CD4-positive, alpha-beta T cell treated with Interleukin-6 at 100 ng/mL for 8 hours (primary cell): ENCODE results near the gene KCNK7.

Source experiments
- DNase-seq: peaks from one replicate; pipeline ENCODE4 v3.0.0-alpha.2; 2020; ENCODE audit warnings: mixed read lengths, low spot score

Gene KCNK7

DNA sequence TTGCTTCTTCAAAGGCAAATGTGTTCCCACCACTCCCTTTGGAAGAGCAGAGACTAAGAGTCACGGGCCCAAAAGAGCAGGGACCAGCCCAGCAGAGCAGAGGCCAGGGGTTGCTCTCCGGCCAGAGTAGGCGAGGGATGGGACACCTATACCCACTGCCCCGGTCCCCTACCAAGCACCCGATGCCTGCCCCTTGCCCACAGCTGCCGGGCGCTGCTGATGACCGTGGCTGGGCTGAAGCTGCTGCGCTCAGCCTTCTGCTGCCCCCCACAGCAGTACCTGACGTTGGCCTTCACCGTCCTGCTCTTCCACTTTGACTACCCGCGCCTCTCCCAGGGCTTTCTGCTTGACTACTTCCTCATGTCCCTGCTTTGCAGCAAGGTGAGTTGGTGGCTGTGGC lies 31.6 kb upstream of the KCNK7 start:
- DNase-seq, result no peak

DNA sequence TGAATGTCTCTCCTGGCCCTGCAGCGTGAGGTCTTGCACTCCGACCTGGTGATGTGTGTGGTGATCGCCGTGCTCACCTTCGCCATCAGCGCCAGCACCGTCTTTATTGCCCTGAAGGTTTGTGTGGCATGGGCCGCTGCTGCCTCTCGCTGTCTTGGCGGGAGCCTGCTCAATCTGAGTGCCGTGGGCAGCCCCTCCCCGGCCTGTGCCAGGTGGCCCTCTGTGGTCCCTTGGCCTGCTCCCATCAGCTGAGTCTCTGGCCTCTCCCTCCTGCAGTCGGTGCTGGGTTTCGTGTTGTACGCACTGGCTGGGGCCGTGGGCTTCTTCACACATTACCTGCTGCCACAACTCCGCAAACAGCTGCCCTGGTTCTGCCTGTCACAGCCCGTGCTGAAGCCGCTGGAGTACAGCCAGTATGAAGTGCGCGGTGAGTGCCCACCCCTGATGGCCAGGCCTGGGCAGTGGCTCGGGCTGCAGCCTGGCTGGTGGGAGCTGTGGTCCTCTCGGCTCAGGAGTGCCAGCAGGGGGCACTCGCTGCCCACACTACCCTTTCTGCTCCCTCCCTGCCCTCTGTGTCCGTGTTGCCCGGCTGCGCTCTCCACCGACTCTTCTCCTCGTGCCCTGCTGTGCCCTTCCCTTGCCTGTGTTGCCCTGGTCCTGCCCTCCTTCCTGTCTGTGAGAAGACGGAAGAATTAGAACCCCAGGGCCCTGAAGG lies 30.2 kb upstream of the KCNK7 start:
- peak; percentile 54 for DNase-seq

DNA sequence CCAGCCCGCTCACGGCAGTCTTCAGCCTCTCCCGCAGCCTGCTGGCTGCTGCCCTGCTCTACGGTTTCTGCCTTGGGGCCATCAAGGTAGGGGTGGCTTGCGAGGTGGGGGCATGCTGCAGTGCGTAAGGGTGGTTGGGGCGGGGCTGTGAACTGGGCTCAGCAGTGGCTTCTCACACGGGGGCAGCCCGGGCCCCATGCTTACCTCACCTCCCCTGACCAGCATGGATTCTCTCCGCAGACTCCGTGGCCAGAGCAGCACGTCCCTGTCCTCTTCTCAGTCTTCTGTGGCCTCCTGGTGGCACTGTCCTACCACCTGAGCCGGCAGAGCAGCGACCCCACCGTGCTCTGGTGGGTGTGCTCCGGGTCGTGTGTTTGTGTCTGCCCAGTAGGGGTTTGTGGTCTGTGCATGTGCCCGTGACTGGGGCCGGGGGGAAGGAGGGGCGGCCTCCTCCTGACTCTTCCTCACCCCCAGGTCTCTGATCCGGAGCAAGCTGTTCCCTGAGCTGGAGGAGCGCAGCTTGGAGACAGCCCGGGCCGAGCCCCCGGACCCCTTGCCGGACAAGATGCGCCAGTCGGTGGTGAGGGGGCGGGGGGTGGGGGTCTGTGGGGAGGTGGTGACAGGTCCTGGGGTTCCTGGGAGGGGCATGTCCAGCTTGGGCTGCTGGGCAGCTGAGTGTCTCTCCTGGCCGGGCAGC lies 29.5 kb upstream of the KCNK7 start:
- no peak for DNase-seq

DNA sequence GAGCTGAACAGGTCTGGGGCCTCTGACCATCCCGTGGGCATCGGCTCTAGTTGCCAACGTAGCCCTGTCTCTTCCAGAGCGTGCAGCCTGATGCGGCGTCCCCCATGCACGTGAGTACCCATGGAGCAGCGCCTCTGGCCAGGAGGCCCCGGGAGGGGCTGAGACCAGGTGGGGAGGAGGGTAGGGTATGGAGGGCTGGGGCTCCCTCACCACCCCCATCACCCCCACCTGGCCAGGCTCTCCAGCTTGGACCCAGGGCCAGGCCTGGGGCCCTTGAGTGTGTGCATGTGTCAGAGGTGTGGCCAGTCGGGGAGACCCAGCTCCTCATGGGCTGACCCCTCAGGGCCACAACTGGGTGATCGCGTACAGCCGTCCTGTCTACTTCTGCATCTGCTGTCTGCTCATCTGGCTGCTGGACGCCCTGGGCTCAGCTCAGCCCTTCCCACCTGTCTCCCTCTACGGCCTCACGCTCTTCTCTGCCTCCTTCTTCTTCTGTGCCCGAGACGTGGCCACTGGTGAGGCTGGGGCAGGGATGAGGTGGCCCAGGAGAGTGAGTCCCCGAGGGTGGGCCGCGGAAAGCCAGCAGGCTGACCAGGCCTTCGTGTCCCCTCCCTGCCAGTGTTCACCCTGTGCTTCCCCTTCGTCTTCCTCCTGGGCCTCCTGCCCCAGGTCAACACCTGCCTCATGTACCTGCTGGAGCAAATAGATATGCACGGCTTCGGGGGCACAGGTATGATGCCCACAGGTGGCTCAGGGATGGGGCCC lies 28.4 kb upstream of the KCNK7 start:
- no peak for DNase-seq

DNA sequence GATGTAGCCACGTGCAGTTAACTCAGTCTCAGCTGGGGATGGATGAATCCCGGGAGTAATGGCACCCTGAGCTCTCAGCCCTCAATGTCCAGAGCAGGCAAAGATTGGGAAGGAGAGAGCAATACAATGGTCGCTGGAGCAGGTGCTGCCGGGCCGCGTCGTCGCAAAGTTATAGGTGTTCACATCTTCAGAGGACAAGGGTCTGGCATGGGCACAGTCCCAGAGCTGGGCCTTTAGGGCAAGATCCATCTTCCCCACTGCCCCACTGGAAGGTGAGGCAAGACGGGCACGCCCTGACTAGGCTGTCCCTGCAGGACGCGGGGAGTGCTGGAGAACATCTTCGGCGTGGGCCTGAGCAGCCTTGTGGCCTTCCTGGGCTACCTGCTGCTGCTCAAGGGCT lies 27.6 kb upstream of the KCNK7 start:
- no peak for DNase-seq

DNA sequence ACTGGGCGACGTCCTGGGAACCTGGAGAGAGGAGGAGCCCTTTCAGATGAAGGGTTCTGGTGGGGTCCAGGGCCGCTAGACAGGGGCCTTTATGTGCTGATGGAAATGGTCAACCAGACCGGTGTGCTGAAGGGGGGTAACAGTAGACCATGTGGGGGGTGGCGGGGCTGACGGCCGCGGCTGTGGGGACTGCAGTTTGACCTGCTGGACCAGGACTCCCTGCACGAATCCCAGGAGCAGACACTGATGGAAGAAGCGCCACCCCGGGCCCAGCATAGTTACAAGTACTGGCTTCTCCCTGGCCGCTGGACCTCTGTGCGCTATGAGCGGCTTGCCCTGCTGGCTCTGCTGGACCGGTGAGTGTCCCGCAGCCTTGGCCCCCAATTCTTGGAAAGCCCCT lies 26.4 kb upstream of the KCNK7 start:
- no peak for DNase-seq

DNA sequence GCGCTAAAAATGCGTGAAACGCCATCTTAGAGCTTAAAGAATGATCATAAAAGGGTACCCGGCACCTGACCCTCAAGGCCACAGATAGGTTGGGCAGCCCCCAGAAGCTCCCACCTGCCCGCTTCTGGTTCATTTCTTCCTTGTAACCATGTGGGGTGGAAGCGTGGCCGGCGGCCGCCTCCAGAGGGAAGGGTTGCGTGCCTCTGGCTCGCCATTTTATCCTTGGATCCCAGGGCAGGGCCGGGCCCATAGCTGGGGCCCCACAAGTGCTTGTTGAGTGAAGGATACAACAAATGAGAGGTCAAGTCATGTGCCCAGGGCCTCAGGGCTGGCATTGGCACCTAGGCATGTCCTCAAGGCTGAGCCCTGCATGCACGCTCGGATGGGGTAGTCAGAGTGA lies 25.9 kb upstream of the KCNK7 start:
- no peak for DNase-seq

DNA sequence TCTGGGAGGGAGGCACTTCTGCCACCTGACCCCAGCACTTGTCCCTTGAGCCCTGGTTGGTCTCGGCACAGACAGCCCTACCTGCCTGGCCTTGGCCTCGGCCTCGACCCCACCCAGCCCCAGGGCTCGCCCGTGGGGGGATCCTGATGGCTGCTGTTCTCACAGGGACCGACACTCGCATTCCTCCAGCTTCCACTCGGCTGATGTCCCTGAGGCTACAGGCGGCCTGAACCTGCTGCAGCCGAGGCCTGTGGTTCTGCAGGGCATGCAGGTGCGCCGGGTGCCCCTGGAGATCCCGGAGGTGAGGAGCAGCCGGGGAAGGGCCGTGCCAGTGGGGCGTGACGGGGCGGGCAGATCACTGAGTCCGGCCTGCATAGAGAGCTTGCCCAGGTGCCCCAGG lies 25.1 kb upstream of the KCNK7 start:
- no peak for DNase-seq

DNA sequence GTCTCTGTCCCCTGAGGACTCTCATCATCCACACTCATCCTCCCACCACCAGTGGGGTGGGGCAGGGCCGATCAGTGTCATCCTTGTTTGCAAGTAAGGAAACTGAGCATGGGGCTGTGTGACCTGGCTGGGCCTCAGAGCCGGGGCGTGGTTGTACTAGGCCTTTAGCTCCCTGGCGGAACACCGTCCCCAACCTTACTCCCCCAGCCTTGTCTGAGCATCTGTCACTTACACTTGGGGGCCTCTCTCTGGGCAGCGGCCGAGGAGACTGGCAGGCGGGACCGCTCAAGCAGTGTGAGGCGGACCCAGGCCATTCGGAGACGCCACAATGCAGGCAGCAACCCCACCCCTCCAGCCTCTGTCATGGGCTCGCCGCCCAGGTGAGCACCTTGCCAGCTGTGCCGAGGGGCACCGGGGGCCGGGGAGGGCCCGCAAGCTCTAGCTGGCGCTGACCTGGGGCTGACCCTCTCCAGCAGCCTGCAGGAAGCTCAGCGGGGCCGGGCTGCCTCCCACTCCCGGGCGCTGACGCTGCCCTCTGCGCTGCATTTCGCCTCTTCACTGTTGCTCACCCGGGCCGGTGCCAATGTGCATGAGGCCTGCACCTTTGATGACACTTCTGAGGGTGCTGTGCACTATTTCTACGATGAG lies 23.8 kb upstream of the KCNK7 start:
- DNase-seq, result no peak

DNA sequence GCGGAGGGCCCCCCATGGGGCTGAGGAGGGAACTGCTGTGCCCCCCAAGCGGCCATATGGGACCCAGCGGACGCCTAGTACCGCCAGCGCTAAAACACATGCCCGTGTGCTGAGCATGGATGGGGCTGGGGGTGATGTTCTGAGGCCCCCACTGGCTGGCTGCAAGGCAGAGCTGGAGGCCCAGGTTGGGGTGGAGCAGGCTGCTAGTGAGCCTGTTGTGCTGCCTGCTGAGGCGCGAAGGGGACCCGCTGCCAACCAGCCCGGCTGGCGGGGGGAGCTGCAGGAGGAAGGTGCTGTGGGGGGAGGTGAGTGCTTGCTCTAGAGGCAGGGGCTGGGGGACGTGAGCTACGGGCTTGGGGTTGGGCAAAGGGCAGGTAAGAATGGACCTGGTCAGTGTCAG lies 23.2 kb upstream of the KCNK7 start:
- no peak for DNase-seq

DNA sequence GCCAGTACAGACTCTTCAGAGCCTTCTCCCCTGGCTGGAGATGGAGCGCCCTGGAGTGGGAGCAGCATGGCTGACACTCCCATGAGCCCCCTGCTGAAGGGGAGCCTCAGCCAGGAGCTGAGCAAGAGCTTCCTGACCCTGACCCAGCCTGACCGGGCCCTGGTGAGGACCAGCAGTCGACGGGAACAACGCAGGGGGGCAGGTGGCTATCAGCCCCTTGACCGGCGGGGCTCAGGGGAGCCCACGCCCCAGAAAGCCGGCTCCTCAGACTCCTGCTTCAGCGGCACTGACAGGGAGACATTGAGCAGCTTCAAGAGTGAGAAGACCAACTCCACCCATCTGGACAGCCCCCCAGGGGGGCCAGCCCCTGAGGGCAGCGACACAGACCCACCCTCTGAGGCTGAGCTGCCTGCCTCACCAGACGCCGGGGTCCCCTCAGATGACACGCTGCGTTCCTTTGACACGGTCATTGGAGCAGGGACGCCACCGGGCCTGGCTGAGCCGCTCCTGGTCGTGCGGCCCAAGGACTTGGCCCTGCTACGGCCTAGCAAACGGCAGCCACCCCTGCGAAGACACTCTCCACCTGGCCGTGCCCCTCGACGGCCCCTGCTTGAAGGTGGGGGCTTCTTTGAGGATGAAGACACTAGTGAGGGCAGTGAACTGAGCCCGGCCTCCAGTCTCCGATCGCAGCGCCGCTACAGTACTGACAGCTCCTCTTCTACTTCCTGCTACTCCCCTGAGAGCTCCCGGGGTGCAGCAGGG lies 22.6 kb upstream of the KCNK7 start:
- DNase-seq, result no peak

DNA sequence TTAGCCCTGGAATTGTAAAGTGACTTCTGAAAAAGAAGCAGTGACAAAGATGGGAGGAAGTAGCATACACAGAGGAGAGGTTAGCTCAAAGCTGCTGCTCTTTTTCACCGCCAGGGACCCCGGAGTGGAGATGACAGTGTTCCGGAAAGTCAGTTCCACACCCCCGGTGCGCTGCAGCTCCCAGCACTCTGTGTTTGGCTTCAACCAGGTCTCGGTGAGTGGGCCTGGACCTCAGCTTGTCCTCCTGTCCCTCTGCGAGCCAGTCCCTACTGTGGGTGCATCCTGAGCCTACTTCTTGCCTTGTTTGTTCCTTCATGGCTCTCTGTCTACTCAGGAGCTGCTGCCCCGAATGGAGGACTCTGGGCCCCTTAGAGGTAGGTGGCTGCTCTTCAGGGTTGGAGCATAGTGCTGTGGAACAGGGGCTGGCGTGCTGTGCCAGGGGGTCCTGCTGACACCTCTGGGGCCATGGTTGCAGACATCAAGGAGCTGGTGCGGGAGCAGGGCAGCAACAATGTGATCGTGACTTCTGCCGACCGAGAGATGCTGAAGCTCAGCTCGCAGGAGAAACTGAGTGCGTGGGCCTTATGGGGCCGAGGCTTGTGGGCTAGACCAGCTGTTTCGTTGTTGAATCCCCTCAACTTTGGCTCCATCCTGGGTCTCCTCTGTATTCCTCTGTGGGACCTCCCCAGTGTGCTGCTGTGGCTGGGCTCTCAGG lies 21.7 kb upstream of the KCNK7 start:
- no peak for DNase-seq

DNA sequence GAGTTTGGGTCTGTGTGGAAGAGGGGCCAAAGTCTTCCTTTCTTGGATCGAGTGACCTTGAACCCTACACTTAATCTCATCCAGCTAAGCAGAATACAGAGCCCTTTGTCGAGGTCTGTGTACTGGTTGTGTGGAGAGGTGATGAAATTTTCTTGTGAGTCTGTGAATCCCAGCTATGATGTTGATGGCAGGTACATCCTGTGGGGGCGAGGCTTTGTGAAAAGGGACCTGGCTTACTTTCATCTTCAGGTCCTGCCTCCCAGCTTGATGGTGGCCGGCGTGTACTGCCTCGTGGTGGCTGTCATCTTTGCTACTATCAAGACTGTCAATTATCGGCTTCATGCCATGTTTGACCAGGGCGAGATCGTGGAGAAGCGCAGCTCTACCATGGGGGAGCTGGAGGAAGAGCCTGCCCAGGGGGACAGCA lies 21.0 kb upstream of the KCNK7 start:
- no peak for DNase-seq

DNA sequence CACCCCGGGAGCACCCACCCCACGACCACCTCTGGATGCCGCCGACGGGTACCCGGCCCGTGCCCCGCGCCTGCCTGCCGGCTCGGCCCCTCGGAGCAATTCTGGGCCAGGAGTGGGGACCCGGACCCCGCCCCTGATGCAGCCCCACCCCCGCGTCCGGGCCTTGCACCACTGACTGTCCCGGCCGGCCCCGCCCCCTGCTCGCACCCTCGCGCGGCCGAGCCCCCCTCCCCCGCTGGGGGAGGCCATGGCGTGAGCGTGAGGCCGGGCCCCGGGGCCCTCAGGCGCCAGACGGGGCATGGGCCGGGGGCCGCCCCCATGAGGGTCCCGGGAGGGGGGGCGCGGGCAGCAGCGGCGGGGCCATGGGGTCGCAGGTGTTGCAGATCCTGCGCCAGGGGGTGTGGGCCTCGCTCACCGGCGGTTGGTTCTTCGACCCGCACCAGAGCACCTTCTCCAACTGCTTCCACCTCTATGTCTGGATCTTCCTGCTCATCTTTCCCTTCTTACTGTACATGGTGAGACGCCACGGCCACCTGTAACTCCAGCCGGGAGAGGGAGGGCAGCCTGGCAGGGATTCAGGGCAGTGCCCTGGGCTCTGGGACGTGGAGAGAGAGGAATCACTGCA lies 20.5 kb upstream of the KCNK7 start:
- DNase-seq, result no peak

DNA sequence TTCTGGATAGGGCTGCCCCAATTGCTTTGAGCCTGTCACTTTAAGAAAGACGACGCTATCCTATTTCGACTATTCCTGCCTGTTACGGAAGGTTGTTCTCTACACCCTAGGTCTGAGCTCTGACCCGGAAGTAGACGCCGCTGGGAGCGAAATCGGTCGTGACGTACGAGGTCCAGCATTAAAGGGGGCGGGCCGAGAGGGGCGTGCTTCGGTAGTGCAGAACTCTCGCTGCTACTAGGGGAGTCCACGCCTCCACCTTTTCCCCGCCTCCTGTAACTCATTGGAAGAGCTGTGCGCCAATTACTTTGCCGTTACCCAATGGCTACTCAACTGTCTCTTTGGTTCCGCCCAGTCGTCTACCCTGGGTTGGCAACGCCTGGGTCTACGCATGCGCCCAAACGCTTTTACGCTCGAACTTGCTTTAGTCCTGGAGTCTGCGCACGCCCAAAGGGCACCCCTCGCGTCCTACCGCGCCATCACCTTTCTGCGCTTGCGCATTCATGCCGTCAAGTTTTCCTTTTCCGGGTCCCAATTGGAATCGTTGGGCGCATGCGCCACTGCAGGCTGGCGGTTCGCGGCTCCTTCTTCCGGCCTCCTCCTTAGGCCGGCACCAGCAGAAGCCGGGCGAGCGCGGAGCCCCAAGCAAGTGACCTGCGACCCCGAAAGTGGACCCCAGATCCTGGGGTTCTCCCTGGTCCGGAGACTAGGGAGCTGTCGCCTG lies 19.8 kb upstream of the KCNK7 start, which contains the start of gene PCNX3:
Gene PCNX3 (plus strand): TSS at position 548 of the 721 bp plus-strand sequence. CDS start 536 bp downstream, outside the sequence.
- peak; percentile 100 for DNase-seq

DNA sequence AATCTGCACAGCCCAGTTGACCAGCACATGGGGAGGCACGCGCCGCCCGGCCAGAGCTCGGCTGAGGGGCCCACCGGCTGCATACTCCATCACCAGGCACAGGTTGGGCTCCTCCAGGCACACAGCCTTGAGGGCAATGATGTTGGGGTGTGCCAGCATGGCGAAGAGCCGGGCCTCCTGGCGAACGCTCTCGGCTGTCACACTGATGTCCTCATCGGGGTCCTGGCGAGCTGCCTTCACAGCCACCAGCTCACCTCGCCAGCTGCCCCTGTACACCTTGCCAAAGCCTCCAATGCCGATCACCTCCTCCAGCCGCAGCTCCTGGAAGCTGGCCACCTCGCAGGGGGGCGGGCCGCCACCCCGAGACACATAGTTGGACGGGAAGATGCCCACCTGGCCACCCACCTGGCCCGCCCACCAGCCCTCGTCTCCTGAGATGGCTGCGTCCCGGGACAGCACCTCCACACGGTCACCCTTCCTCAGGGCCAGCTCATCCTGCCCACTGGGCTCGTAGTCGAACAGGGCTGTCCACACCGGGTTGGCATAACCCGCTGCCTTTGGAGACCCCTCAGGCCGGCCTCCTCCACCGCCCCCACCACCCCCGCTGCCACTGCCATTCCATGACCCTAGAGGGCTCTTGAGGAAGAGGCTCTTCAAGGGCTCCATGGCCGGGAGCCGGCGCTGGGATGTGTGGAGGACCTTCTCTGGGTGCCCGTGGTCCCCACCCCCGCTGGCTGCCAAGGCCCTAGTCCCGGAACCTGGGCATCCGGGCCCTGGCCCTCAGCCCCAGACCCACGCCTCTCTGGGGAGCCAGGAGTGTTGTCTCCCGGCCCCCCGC lies 17.7 kb upstream of the KCNK7 start:
- DNase-seq, result no peak

DNA sequence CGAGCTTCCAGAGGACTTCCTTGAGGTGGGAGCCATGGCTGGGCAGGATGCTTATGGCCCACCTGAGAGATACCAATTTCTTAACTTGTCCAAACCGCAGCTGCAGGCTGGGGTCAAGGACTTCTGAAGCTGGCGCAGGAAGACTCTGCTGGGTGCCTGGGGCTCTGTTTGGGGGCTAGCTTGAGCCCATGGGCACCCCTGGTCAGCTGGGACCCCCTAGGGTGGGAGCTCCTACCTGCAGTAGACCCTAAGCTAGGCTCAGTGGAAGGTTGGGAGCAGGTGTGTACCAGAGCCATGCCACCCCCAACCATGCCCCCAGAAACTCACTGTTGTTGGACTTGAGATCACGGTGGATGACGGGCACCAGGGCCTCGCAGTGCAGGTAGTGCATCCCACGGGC lies 17.1 kb upstream of the KCNK7 start:
- no peak for DNase-seq

DNA sequence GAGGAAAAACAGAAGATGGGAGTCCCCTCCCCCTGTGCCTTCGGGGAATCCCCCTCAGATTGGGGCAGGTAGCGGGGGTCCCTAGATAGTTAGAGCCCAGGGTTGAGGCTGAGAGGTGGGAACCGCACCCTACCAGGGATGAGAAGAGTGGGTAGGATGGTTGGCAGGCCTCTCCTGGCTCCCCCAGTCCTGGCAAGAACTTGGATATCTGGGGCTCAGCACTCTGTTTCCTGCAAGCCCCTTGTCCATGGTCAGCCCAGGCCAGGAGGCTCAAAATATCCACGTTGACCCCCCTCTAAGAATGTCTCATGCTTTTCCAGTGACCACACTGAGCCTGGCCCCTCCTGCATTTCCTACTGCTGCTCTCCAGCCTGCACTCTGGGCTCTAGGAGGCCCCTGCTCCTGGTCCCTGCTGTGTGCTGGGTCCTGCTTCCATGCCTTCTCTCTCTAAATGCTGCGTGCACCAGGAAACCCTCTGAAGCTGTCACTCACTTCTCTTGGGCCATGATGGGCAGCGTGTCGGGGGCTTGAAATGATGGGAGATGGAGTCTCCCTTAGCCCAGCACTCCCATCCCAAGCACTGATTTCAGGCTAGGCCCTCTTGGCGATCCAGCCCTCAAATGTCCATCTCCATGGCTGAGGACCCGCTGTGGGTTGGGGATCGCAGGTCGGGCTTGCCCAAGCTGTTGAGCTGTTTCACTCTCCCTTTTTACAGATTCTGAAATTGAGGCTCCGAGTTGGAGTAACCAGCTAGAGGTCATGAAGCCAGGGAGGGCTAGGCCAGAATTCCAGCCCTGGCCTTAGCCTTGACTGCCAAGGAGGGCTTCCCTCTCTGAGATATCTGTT lies 16.4 kb upstream of the KCNK7 start:
- no peak for DNase-seq
